GM18909 (cell line): ENCODE results near the gene C6orf89.

ENCODE experiments used
- ATAC-seq: cut with Tn5 transposase; IDR thresholded peaks from one replicate; pipeline ENCODE4 v1.9.1; 2021; ENCODE audit warnings: mild to moderate bottlenecking; ENCODE audit not compliant: unreplicated experiment, poor library complexity

The C6orf89 gene

DNA sequence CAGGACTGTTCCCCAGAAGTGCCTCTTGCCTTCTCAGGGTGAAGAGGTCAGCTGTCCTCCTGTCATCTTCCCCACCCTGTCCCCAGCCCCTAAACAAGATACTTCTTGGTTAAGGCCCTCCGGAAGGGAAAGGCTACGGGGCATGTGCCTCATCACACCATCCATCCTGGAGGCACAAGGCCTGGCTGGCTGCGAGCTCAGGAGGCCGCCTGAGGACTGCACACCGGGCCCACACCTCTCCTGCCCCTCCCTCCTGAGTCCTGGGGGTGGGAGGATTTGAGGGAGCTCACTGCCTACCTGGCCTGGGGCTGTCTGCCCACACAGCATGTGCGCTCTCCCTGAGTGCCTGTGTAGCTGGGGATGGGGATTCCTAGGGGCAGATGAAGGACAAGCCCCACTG, 78.6 kb downstream of the C6orf89 start:
- no peak for ATAC-seq

DNA sequence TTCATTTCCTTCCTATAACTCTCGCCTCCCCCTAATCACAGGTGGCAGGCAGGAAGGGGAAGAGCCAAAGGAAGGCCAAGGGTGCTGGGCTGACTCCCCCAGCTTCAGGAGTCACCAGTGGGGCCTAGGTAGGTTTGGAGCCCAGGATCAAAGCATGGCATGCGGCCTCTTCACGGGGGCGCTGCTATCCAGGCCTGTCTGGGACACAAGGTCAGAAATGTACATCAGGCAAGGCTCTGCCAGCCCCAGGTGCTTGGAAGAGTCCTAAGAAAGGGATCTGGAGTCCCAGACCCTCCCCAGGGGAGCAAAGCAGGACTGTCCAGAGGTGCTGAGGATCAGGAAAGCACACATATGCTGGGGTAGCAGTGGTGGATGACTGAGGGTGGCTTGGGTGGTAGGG, 79.2 kb downstream of the C6orf89 start:
- ATAC-seq: no peak

DNA sequence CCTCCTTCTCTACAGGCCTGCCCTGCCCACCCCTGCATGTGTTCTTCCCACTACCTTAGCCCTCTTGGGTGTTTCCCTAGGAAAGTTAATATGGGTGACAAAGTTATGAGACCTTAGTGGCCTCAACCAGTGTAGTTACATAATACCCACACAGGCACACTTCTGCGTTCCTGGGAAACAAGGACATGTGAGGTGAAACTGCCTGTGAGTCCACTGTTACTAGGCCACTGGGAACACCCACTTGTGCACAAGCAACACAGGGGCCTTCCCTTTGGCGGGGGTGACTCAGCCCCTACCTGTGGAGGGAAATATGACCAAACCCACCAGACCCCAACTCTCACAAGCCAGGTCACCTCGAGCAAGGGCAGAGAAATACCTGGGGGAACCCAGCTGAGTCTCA, 81.5 kb downstream of the C6orf89 start:
- no peak for ATAC-seq

DNA sequence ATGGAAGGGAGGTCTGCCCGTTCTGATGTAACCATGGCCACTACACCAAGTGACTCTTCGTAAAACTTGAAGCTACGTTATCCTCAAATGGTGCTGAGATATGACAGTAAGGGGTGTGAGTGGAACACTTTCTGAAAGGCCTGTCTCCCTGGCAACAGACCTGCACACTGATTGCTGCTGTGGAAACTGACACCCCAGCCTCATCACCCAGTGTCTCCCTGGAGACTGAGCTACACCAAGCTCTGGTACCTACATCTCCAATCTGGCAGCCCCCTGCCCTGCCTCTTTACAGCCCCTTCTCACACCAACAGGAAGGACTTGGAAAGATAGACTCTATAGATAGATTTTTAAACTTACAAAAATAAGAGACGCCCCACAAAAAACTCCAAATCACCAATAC, 82.0 kb downstream of the C6orf89 start:
- ATAC-seq: no peak

DNA sequence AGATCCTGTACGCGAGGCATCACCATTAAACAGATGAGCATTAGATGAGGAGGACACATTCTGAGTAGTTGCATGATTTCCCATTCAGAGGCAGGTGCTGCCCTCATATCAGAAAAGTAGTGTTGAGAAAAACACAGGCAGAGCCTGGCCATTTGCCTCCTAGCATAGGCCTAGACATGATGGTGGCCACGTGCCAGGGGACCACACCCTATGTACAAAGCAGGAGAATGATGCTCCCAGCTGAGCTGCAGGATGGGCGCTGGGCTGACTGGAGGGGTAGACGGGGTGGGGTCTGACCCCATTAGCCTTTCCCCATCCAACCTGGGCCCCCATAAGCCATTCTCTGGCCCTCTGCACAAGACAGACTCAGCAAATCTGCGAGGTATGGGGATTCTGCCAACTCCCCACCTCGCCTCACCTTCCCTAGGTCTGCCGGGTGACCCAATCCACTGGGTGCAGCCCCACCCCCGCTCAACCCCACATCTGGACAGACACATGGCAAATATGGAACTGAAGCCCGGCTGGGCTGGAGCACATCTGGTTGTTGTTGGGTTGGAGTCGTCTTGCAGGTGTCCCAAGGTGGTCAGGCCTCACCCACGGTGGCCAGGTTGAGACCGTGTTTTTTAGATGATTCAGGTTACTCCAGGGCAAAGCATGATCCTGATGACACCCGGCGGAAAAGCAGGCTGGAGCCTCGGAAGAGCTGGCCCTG, 82.7 kb downstream of the C6orf89 start:
- ATAC-seq: no peak

DNA sequence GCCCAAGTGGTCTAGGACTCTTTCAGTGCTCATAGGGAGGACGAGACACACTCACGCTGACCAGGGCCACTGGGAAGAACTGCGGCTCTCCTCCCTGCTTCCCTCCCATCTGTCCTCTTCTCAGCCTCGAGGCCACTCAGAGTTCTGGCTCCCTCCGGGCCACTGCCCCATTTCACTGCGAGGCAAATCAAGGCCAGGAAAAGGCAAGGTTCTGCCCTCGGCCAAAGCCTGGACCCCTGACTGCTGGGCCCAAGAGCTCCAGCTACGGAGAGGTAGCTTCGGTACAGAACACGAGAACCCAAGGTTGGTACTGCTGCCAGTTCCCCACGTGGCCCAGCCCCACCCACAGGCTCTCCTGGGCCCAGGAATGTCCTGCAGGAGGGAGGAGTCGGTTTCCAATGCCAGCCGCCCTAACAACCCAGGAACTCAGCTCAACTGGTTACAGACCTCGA, 83.5 kb downstream of the C6orf89 start:
- no peak for ATAC-seq

DNA sequence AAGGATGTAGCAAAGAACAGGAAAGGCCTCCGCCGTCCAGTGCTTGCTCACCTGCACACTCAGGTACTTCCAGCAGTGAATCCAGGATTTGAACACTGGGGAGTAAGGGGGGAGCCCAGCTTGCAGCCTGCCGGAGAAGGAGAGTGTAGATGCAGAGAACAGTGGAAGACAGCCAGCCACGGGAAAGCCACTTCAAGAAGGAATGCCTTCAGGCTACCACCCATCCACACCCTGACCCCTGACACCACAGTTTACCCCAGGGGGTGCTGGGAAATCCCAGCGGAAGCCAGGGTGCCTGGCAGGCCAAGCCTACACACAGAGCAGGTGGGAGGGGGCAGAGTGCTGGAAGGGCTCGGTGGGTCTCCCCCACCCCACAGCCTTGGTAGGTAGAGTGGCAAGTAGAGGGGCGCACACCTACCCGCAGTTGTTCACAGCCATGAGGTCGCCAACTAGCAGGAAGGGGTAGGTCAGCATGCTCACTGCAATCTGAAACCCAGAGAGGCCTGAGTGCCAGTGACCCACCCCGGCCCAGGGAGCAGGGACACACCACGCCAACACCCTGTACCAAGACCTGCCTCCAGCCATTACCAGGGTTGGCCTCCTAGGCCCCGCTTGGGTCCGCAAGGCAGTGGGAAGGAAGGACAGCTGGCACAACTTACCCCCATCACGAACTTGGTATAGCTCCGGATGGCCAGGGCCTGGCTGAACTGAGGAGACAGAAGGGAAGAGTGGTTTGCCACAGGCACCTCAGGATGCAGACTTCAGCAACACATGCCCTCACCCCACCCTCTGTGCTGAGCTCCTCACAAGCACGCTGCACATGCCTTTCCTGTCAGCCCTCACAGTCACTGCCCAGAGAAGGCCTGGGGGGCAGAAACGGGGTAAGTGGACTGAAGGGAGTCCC, 84.5 kb downstream of the C6orf89 start:
- no peak for ATAC-seq

DNA sequence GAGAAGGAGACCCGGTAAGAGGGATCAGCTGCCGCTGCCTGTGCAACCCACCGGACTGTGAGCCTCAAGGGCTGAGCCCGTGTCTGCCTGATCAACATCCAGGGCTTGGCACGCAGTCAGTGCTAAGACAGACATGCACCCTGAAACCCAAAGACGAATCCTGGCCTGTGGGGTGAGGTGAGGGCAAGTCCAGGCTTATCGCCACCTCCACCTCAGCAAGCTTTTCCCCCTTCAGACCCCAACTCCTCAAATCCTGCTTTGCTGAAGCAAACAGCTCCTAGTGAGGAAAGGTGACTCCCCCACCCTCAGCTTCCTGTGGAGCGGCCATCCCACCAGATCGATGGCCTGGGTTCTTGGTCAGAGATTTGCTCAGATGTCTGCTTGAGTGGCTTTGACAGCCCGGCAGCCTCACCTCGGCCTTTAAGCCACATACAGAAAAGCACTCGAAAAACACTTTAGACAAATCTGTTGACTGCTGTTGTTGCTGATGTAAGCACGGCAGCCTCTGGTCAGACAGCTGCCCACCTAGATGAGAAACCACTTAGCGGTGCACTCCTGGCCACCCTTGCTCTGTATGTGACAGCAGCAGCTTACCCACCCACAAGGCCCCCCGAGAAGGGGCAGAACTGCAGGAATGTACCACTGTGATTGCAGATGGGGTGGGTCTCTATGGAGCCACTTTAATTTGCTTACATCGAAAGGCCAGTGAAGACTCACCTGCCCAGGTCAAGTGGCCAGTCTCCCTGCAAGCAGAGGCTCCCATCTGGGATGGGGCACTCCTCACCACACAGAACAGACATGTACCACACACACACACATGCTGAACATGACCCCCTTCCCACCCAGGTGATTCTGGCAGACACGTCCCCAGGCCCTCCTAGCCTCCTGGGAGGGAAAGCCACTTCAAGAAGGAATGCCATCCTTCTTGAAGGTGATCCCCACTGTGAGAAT, 85.4 kb downstream of the C6orf89 start:
- ATAC-seq: no peak

DNA sequence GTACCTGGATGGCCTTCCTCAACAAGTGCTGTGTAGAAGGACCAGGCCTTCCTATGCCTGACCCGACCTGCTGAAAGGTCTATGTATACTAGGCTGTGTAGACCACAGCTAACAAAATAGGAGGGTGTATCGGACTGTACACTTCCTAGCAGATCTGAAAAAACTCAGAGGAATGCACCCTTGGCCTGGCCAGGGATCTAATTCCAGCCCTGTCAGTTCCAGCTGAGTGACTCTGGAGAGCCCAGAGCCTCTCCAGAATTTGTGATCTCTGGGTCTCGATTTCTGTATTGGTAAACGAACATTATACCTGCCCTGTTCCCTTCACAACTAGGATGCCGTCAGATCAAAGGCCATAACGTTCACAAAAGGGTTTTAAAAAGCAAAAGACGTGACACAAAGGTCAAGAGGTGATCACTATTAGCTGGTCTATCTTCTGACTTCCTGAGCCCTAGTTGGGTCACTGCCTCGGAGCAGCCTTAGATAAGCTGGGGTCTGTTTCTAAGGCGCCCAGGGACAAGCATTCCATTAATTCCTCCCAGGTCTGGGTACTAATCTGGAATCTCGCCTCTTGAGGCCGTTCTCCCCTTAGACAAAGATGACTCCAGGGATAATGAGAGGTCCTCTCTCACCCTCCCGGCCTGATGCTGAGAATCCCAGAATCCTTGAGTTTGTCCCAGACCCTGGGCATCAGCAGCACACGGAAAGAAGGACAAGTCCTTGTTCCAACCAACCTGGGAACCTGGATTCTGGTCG, 86.3 kb downstream of the C6orf89 start:
- no peak for ATAC-seq

DNA sequence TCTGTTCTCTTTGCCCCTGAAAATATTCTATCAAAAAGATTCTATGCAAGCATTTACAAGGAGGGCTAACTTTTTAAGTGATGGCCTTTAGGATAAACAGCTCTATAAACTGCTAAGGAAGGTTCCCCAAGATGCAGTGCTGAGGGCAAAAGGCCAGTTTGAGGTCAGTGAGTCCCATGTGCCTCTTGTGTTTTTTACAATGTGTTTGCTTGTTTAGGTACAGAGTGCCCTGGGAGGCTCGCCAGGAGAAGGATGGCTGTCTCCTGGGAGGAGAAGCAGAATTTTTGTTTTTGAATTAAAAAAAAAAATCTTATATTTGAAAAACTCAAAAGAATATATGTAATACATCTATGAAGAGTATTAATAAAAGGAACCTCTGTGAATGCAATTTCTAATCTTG, 87.4 kb downstream of the C6orf89 start:
- ATAC-seq: no peak

DNA sequence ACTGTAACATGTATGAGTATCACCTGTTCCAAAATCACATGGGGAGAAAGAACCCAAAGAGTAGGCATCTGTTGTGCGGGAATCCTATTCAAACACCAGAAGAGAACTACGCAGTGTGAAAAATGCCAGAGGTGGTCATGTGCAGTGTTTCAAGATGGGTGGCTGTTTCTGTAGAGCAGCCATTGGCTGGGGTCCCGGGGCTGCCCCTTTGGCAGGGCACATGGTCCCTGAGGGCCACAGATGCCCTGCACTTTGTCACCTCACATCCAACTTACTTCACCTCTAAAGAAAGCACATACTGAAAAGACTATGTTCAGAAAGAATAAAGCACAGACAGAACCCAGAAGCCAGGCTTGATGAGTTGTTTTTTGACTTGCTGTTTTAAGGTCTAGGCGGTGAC, 87.9 kb downstream of the C6orf89 start:
- ATAC-seq: no peak

DNA sequence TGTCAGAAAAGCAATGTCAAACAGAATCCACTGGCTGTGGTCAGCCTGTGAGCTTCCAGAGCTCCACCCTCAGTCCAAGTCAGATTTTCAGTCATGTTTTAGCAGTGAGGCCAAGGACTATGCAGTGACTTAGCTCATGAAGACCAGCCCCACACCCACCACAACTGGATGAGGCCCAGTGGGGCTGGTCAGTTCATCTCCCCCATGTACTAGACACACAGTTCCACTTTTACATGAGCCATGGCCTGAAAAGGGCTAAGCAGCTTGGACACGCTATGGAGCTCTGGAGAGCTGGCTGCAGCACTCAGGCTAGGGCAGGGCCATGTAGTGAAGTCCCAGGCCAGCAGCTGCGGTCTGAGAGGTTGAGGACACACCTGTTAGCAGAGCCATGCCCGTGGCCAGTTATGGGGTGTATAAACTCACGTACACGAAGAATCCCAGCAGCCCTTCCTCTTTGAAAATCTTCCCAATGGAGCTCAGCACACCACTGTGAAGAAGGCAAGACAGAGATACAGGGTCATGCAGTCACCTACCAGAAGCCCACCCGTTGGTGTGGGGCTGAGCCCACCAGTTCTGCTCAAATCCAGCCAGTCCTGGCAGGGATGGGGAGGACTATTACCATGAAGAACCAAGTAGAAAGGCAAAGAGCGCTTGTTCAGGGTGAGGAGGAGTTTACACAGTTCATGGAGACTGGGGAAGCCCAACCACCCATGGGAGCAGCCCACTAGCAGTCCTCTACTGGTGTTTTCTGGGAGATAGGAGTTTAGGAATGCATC, 89.7 kb downstream of the C6orf89 start:
- no peak for ATAC-seq

DNA sequence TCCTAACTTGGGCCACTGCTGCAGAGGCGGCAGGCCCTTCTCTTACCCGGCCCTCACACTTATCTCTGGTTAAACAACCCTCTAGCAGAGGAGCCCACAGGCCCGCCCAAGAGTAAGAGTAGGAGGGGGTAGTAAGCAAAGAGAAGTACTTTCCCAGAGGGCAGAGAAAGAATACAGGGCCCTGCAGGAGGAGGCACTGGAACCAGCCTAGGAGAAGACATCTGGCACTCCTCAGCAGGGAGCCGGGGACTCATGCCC, 90.2 kb downstream of the C6orf89 start:
- ATAC-seq: no peak

DNA sequence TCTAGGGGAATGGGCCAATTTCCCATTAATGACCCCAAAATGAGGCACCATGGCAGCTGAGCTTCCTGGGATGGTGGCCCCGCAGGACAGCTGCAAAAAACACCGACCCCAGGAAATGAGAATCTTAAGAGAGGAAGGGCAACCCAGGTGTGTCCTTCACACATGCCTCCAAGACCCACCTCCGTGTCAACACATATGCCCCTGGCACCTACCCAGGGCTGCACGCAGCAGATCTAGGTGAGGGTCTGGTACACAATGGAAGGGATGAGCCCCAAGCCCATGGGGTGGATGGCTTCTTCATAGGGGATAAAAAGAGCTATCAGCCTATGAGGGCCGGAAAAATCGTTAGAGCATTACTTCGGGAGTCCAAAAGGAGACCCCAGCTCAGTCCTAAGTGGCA, 90.8 kb downstream of the C6orf89 start:
- ATAC-seq: no peak

DNA sequence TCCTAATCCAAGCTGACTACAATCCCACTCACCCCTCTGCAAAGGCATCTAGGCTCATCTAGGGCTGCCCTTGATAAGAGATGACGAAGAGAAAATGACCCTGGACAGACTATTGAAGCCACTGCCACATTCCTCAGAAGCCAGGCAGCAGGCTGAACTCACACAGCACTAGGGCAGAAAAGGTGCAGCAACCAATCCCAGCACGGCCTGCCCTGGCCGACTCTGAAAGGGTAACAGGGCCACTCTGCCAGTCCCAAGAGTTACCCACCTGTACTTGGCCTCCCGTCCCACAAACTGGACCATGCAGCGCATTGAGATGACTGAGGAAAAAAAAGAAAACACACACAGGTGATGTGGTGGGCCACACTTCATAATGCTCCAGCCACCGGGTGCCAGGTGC, 91.2 kb downstream of the C6orf89 start:
- no peak for ATAC-seq

DNA sequence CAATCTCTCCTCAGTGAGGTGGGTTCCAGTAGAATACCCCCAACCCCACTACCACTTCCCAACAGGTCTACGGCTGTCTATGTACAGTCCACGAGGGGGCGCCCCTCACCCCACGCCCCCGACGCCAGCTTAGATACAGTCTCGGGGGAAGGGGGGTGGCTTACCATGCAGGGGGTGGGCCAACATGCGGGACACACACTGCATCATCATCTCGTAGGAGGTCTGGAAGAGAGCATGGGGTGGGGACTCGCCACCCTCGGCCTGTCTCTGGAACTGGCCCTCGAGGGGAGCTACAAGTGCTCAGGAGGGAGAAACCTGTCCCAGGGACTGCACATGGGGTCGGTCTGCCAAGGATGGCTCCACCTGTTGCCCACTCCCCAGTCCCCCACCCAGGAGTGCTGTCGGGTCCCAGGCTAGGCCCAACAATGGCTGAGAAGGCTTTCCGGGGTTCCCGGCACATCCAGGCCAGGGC, 91.8 kb downstream of the C6orf89 start:
- ATAC-seq: no peak
